ENCODE data around the gene IGFL2.
"Not testable (repeated sequence)": the region's sequence is repeated elsewhere in the genome, so short reads cannot be mapped to it uniquely, and the experiment has no call there.

IGFL2 gene

DNA sequence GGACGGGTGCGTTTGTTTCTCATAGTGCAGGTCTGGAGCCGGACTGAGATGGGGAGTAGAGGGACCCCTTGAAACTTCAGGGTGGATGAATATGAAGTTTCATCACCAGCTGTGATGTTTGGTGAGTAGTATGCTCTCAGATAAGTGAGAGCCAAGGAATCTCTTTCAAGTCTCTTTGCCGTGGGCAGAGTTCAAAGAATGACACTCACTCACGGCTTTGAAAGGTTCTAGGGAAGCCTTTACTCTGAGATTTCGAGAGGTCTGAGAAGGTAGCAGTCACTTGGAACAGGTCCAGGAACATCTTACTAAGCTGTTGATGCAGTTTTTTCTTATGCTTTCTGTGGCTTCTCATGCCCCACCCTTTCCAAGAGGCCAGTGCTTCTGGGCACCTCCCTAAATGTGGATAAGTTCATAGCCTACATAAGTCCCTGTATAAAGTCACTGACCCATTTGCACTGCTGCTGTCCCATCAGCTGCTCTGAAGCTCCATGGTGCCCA is at the start of gene IGFL2:
Gene IGFL2 (plus strand): TSS at position 448 of the 498 bp plus-strand sequence. CDS start 41 bp downstream, at position 489.
- no peak within 1 kb of the TSS for H3K4me3 ChIP-seq (ENCODE audit: low read depth, low read length)
- no peak for DNase-seq (ENCODE audit: low read depth)

- no peak for DNase-seq (ENCODE audit: low read depth)
These were observed 47.7 kb upstream of the IGFL2 start for GRCh38 chr19:46100344-46100743.

DNA sequence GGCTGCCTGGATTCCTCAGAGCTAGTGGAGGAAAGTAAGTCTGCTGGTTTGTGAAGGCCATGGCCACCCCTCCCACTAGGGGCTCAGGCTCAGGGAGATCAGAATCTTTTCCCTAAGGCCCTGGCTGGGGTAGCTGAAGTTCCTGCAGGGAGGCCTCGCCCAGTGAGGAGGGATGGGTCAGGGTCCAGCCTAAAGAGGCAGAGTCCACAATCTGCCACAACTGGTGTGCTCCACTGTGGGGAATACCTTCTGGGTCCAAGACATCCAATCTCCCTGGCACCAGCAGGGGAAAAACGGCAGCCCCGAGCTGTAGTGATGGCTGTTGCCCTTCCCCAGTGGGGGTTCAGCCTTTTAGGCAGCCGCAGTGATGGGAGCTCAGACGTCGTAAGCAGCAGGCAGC is 46.7 kb upstream of the IGFL2 start:
- H3K4me3 ChIP-seq (ENCODE audit: low read depth, low read length) = no peak overlapping the region
- no peak for DNase-seq (ENCODE audit: low read depth)

More at GRCh38 chr19:46100344-46100743, 47.7 kb upstream of the IGFL2 start:
- no peak overlapping the region for H3K4me3 ChIP-seq (ENCODE audit: low read depth, low read length)

GRCh38 chr19:46102333-46102732 is 45.7 kb upstream of the IGFL2 start:
- DNase-seq (ENCODE audit: low read depth); H3K4me3 ChIP-seq (ENCODE audit: low read depth, low read length): not testable (repeated sequence)

DNA sequence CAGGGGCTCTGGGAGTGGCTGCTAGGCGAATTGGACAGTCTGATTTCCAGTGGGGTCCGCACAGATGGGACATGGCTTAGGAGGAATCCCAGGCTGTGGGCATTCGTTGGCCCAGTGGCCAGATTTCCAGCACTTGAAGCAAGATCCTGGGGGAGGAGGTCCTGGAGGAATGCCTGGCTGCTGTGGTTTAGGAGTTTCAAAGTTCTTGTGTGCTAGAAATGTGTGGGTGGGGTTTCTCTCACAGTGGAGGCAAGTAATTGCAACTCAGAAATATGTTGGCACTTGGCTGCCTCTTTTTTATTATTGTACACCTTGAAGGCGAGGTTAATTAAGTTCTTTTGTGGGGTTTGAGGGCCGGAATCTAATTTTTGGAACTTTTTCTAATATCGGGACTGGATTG is 40.7 kb upstream of the IGFL2 start:
- no peak overlapping the region for H3K4me3 ChIP-seq (ENCODE audit: low read depth, low read length)
- DNase-seq (ENCODE audit: low read depth) = peak; percentile 11

- H3K4me3 ChIP-seq (ENCODE audit: low read depth, low read length) = no peak overlapping the region
- no peak for DNase-seq (ENCODE audit: low read depth)
These were observed 38.2 kb upstream of the IGFL2 start for GRCh38 chr19:46109876-46110275.

DNA sequence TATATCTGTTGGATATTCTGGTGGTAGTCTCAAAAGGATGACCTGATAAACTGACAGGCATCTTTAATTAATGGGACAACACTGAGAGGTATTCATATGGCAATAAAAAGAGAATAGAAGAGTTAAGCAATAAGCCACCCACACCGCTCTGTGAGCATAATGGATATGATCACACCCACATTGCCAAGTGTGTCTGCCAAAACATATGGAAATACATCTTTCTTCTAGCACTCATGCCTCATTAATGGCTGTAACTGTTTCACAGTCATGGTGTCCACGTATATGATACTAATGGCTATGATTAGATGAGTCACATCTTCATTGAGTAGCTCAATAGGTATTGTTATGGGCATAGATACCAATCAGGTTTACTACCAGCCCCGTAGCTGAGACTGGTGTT is 36.7 kb upstream of the IGFL2 start:
- DNase-seq (ENCODE audit: low read depth) = no peak
- H3K4me3 ChIP-seq (ENCODE audit: low read depth, low read length) = no peak overlapping the region

DNA sequence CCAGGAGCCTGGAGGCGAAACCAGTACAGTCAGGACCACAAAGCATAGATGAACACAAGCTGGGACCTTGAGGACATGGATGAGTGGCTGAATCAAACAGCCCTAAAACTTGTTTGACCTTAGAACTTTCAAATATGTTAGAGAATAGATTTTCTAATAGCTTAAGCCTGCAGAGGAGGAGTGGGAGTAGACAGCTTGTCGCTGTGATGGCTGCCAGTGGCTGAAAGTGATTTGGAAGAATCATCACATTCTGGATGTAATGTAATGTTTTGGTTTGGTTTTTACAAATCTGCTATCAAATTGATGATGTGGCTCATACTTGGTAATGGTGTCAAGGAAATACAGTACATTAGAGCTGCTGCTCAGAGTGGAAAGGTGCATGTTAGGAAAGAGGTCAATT is 35.5 kb upstream of the IGFL2 start:
- DNase-seq (ENCODE audit: low read depth) = no peak
- no peak overlapping the region for H3K4me3 ChIP-seq (ENCODE audit: low read depth, low read length)

DNA sequence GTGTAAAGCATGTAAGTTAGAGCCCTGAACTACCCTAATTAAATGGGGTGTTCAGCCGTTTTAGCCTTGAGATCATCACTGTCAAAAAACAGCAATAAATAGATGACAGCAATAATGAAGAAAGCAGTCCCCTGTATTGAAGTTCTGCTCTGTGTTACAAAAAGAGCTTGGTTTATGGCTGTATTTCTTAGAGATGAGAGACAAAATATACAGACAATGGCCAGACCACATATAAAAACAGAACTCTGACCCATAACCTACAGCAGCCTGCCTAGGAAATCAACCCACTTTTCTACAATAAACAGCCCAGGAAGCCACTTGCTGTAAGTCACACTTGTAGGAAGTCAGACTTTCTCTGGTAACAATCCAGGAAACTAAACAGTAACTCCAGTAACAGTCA is 34.3 kb upstream of the IGFL2 start:
- H3K4me3 ChIP-seq (ENCODE audit: low read depth, low read length) = no peak overlapping the region
- DNase-seq (ENCODE audit: low read depth) = no peak

DNA sequence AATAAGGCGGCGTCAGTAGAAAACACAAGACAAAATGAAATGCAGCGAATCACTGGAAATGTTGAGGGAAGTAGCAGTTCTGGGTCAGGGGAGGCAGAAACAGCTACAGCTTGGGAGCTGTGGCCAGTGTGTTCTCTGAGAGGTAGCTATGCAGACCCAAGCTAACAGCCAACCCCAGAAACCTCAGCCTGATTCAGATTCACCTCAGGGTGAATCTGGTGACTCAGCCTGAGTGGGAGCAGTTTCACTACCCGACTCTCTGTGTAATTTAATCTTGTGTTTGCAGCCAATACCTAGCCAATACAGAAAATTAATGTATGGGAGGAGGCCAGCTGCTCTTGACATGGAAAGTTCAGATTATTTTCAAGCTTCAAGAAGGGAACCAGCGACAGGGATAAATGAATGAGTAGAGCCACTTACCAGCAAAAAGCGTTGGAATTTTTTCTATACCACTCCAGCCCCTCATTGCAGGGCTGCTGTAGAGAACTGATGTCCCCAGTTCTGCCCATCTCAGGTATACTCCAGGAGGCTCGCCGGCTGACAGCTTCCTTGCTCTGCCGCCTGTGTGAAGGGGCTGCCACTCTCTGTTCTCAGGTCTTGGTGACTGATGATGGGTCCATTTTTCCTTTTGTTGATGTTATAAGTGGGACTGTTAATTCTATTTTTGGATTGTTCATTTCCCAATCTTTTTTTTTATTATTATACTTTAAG is 32.5 kb upstream of the IGFL2 start:
- DNase-seq (ENCODE audit: low read depth) = peak; percentile 47
- no peak overlapping the region for H3K4me3 ChIP-seq (ENCODE audit: low read depth, low read length)

DNA sequence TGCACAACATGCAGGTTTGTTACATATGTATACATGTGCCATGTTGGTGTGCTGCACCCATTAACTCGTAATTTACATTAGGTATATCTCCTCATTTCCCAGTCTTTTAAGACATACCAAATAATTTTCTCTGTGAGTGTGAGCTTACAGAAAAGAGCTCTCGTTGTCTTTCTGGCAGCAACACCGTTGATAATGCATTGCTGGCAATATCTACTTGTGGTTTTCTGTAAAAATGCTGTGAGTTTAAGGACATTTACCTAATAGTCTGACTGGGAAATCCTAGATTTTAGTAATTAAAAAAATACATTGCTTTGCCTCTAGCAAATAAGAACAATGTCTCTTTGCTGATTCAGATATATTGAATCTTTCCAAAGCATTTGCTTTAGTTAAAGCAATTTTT is 31.9 kb upstream of the IGFL2 start:
- H3K4me3 ChIP-seq (ENCODE audit: low read depth, low read length) = no peak overlapping the region
- no peak for DNase-seq (ENCODE audit: low read depth)

DNA sequence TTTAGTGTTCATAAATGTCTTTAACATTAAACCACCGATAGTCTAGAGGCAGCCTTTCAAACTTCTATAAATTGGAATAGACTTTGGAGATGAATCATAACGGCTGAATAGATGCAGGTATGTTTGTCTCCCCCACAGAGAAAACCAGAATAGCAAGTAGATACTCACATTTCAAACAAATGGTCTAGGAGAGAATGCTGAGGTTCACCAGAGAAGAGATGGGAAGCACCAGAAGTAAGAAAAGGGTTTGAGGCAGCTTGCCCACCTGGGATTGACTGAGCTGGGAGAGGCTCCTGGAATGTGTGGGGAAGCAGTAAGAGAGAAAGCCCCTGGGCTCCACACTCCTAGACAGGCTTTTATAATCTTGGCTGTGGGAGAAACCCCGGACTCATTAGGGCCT is 29.9 kb upstream of the IGFL2 start:
- H3K4me3 ChIP-seq (ENCODE audit: low read depth, low read length) = no peak overlapping the region
- no peak for DNase-seq (ENCODE audit: low read depth)

DNA sequence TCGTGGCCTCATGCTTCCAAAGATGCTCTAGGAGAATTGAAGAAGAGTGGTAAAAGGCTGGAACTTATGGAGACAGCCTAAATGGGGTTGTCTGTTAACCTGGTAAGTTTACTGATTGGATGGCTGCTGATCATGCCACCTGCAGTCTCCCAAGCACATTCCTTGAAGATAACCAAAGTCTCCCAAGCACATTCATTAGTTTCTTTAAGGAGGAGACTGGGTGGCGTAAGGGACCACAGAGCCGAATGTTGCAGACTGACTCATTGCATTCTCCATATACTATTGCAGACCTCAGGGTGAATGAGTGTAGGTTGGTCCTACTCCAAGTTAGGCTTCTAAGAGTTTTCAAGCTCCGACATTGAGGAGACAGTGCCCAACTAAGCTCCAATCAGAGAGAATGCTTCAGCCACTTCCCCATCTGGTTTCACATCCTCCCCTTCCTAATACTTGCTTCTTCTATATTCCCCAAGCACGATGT is 23.4 kb upstream of the IGFL2 start, which contains the start of gene IGFL3:
Gene IGFL3 (minus strand): TSS at position 51 of the 478 bp plus-strand sequence. CDS start 39 bp downstream, at position 12.
- DNase-seq (ENCODE audit: low read depth) = no peak
- no peak within 1 kb of the TSS for H3K4me3 ChIP-seq (ENCODE audit: low read depth, low read length)

GRCh38 chr19:46125447-46125846 is 22.6 kb upstream of the IGFL2 start:
- DNase-seq (ENCODE audit: low read depth) = no peak
- H3K4me3 ChIP-seq (ENCODE audit: low read depth, low read length) = no peak overlapping the region

DNA sequence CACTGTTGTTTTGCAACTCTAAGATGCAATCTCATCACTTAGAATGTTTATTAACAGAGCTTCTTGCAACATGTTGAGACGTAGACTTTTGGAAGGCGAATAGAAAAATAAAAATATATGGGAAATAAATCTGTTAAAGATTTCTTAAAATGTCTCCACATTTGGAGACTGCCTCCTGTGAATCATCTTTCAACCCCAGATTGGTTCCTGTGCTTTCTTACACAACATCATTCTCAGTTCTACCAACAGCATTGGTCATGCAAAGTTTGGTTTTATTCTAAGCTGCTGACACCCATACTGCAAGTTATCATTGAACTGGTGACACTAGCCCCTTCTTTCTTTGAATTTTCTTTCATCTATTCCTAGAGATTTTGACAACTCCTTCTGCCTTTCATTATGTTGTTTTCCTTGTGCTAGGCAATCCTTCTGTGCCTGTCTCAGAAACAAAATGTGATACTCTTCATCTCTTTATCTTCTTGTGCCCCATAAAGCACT is 21.9 kb upstream of the IGFL2 start:
- no peak overlapping the region for H3K4me3 ChIP-seq (ENCODE audit: low read depth, low read length)
- DNase-seq (ENCODE audit: low read depth) = no peak

GRCh38 chr19:46131485-46132143 is 16.4 kb upstream of the IGFL2 start:
- DNase-seq (ENCODE audit: low read depth) = no peak
- peak overlapping the region; percentile 41 for H3K4me3 ChIP-seq (ENCODE audit: low read depth, low read length)

DNA sequence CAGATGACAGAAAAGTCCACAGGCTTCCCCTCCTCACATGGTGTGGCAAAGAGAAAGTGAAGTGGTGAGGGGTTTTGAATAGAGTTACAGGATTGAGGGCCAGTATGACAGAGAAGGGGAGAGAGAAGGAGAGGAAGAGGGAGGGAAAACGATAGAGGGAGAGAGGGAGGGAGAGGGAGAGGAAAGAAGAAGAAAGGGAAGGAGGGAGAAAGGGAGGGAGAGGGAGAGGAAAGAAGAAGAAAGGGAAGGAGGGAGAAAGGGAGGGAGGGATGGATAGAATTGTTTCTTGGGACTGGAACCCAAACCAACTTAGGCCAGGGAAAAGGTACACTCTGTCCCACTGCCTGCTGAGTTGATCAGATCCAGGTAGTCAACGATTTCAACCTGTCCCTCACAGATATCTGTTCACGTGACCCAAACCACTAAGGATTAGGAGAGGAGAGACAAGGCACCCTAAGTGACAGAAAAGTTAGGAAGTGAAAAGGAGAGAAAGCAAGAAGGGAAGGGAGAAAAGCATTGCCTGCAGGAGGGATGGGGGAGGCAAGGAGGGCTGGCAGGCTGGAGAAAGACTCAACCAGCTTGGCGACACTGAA is 15.4 kb upstream of the IGFL2 start:
- no peak for DNase-seq (ENCODE audit: low read depth)
- H3K4me3 ChIP-seq (ENCODE audit: low read depth, low read length) = peak overlapping the region; percentile 41

GRCh38 chr19:46133101-46133627 is 14.9 kb upstream of the IGFL2 start:
- DNase-seq (ENCODE audit: low read depth) = peak; percentile 91
- H3K4me3 ChIP-seq (ENCODE audit: low read depth, low read length) = peak overlapping the region; percentile 41

GRCh38 chr19:46133777-46134241 is 14.2 kb upstream of the IGFL2 start:
- DNase-seq (ENCODE audit: low read depth) = no peak
- H3K4me3 ChIP-seq (ENCODE audit: low read depth, low read length) = no peak overlapping the region

DNA sequence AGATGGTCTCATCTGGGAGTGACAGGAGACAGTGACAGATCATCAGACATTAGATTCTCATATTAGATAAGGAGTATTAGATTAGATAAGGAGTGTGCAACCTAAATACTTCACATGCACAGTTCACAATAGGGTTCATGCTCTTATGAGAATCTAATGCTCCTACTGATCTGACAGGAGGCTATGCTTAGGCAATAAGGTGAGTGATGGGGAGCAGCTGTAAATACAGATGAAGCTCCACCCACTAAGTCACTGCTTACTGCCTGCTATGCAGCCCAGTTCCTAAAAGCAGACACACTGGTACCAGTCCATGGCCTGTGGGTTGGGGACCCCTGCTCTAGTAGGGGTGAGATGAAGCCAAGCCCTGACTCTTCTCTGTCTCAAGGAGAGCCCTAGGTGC is 13.5 kb upstream of the IGFL2 start:
- no peak overlapping the region for H3K4me3 ChIP-seq (ENCODE audit: low read depth, low read length)
- DNase-seq (ENCODE audit: low read depth) = no peak

All from skeletal muscle cell (primary cell).